H9 (cell line): ENCODE results near the gene ARPC2. TPM values are rescaled to one million over a fixed set of nuclear protein-coding genes. Genes with fewer than 3 reads are reported as not detected.

Experiments
- DNase-seq: peaks from one replicate; pipeline ENCODE4 v3.0.0-alpha.2; 2017
- H2AFZ ChIP-seq: one replicate; pipeline ENCODE4 v1.6.1; 2013; ENCODE audit warnings: mild to moderate bottlenecking, low read length, control low read depth, moderate library complexity
- H2AK5ac ChIP-seq: 2 replicates; pipeline ENCODE4 v1.6.1; 2013; ENCODE audit warnings: low read length, control low read depth, mixed read lengths; ENCODE audit not compliant: insufficient read length
- H2BK120ac ChIP-seq: one replicate; pipeline ENCODE4 v1.6.1; 2013; ENCODE audit warnings: low read depth, mild to moderate bottlenecking, low read length, control low read depth, inconsistent platforms; ENCODE audit not compliant: poor library complexity, severe bottlenecking
- H2BK12ac ChIP-seq: 2 replicates; pipeline ENCODE4 v1.6.1; 2013; ENCODE audit warnings: low read length, control low read depth, mixed read lengths, low read depth; ENCODE audit not compliant: insufficient read length
- H2BK15ac ChIP-seq: 2 replicates; pipeline ENCODE4 v1.6.1; 2013; ENCODE audit warnings: low read depth, low read length, control low read depth
- H2BK20ac ChIP-seq: one replicate; pipeline ENCODE4 v1.6.1; 2013; ENCODE audit warnings: low read depth, mild to moderate bottlenecking, low read length, control low read depth, inconsistent platforms; ENCODE audit not compliant: poor library complexity, severe bottlenecking
- H2BK5ac ChIP-seq: 2 replicates; pipeline ENCODE4 v1.6.1; 2013; ENCODE audit warnings: low read length, control low read depth, mixed read lengths; ENCODE audit not compliant: insufficient read length
- H3K14ac ChIP-seq: 2 replicates; pipeline ENCODE4 v1.6.1; 2013; ENCODE audit warnings: low read length, control low read depth; ENCODE audit not compliant: insufficient read depth
- H3K18ac ChIP-seq: 2 replicates; pipeline ENCODE4 v1.6.1; 2013; ENCODE audit warnings: low read depth, mild to moderate bottlenecking, mixed read lengths, low read length, control low read depth; ENCODE audit not compliant: insufficient read length
- H3K23ac ChIP-seq: 2 replicates; pipeline ENCODE4 v1.6.1; 2013; ENCODE audit warnings: low read length, control low read depth, mixed read lengths, low read depth; ENCODE audit not compliant: insufficient read length
- H3K23me2 ChIP-seq: 2 replicates; pipeline ENCODE4 v1.6.1; 2013; ENCODE audit warnings: low read depth, mild to moderate bottlenecking, mixed read lengths, low read length, control low read depth; ENCODE audit not compliant: insufficient read length, poor library complexity, severe bottlenecking
- H3K27ac ChIP-seq: 2 replicates; pipeline ENCODE4 v1.5.1; 2013; ENCODE audit warnings: low read length, control low read depth, mixed read lengths, low read depth; ENCODE audit not compliant: insufficient read length
- H3K27me3 ChIP-seq: 2 replicates; pipeline ENCODE4 v1.6.1; 2013; ENCODE audit warnings: low read length, control low read depth, inconsistent platforms; ENCODE audit not compliant: insufficient read depth
- H3K4ac ChIP-seq: 2 replicates; pipeline ENCODE4 v1.6.1; 2013; ENCODE audit warnings: low read depth, mild to moderate bottlenecking, control low read depth, inconsistent platforms, low read length, moderate library complexity
- H3K4me1 ChIP-seq: 2 replicates; pipeline ENCODE4 v1.6.1; 2013; ENCODE audit warnings: low read length, control low read depth, inconsistent platforms; ENCODE audit not compliant: insufficient read depth
- H3K4me2 ChIP-seq: 2 replicates; pipeline ENCODE4 v1.6.1; 2013; ENCODE audit warnings: low read length, control low read depth, mixed read lengths; ENCODE audit not compliant: insufficient read length, insufficient read depth
- H3K56ac ChIP-seq: 2 replicates; pipeline ENCODE4 v1.6.1; 2013; ENCODE audit warnings: low read depth, mild to moderate bottlenecking, mixed read lengths, low read length, control low read depth; ENCODE audit not compliant: insufficient read length
- H3K79me1 ChIP-seq: 2 replicates; pipeline ENCODE4 v1.6.1; 2013; ENCODE audit warnings: low read depth, mild to moderate bottlenecking, moderate library complexity, low read length, control low read depth, inconsistent platforms; ENCODE audit not compliant: insufficient read depth, poor library complexity, severe bottlenecking
- H3K79me2 ChIP-seq: 2 replicates; pipeline ENCODE4 v1.6.1; 2013; ENCODE audit warnings: low read length, control low read depth, inconsistent platforms; ENCODE audit not compliant: insufficient read depth
- H3K9ac ChIP-seq: 2 replicates; pipeline ENCODE4 v1.6.1; 2013; ENCODE audit warnings: low read length, control low read depth, mixed read lengths; ENCODE audit not compliant: insufficient read length; ENCODE audit errors: extremely low read depth
- H3K9me3 ChIP-seq: one replicate; pipeline ENCODE4 v1.6.1; 2013; ENCODE audit warnings: low read depth, low read length, inconsistent platforms; ENCODE audit not compliant: control insufficient read depth
- H3T11ph ChIP-seq: one replicate; pipeline ENCODE4 v1.6.1; 2013; ENCODE audit warnings: mild to moderate bottlenecking, low read length, control low read depth, inconsistent platforms
- H4K20me1 ChIP-seq: one replicate; pipeline ENCODE4 v1.6.1; 2013; ENCODE audit not compliant: control insufficient read depth, insufficient read length, insufficient read depth
- H4K5ac ChIP-seq: 2 replicates; pipeline ENCODE4 v1.6.1; 2013; ENCODE audit warnings: low read depth, mild to moderate bottlenecking, mixed read lengths, low read length, control low read depth; ENCODE audit not compliant: insufficient read length
- H4K8ac ChIP-seq: replicated peaks from 2 replicates; pipeline ENCODE4 v1.6.1; 2013; ENCODE audit warnings: low read length, control low read depth, mixed read lengths, low read depth; ENCODE audit not compliant: insufficient read length
- H4K91ac ChIP-seq: 2 replicates; pipeline ENCODE4 v1.6.1; 2013; ENCODE audit warnings: low read depth, mild to moderate bottlenecking, moderate library complexity, mixed read lengths, low read length, control low read depth; ENCODE audit not compliant: insufficient read length
- H3K27ac Mint-ChIP-seq, 3 experiments: 2 replicates in 2 of 3; 3 replicates in 1 of 3; pipeline ENCODE4 v1.8.0; 2020 to 2021; ENCODE audit warnings: mixed read lengths in 3 of 3, mild to moderate bottlenecking in 1 of 3, moderate library complexity in 1 of 3
- H3K27me3 Mint-ChIP-seq: 2 replicates; pipeline ENCODE4 v1.8.0; 2021; ENCODE audit warnings: low read depth, mild to moderate bottlenecking, moderate library complexity, mixed read lengths
- H3K36me3 Mint-ChIP-seq, 3 experiments: 2 replicates in 2 of 3; 3 replicates in 1 of 3; pipeline ENCODE4 v1.8.0; 2020 to 2021; ENCODE audit warnings: low read depth in 3 of 3, mixed read lengths in 3 of 3; ENCODE audit not compliant: insufficient read depth in 1 of 3
- H3K4me1 Mint-ChIP-seq, 2 experiments: 2 replicates each; pipeline ENCODE4 v1.8.0; 2020; ENCODE audit warnings: mixed read lengths in 2 of 2
- H3K4me3 Mint-ChIP-seq, 2 experiments: 2 replicates in 1 of 2; 3 replicates in 1 of 2; pipeline ENCODE4 v1.8.0; 2020 to 2021; ENCODE audit warnings: mild to moderate bottlenecking in 2 of 2, mixed read lengths in 2 of 2, moderate library complexity in 1 of 2
- H3K9me3 Mint-ChIP-seq, 2 experiments: 2 replicates in 1 of 2; 3 replicates in 1 of 2; pipeline ENCODE4 v1.8.0; 2020; ENCODE audit warnings: mild to moderate bottlenecking in 2 of 2, mixed read lengths in 2 of 2, moderate library complexity in 1 of 2
- WGBS: extraction: QIAGEN DNeasy Blood & Tissue Kit; methylation state at CpG from one replicate; pipeline ENCODE4 v1.1.7; 2013; ENCODE audit warnings: missing lambda C conversion rate, low lambda C conversion rate, mixed read lengths; ENCODE audit not compliant: insufficient read length; ENCODE audit errors: extremely low coverage; 5-methylcytosine and 5-hydroxymethylcytosine counted together
- total RNA-seq: library from RNA; stranded (reverse); gene quantifications from 2 replicates; pipeline ENCODE4 v1.2.1, GENCODE V29; 2021
- TF ChIP-seq, protein P1 (sequence below): fragments of 200-600 bp; sonication (generic); conservative IDR thresholded peaks from 3 replicates; pipeline ENCODE4 v1.8.0; 2021; ENCODE audit warnings: antibody characterized with exemption, mild to moderate bottlenecking

ARPC2 gene
- total RNA-seq, 1 experiment from 2014 or later = 197 TPM

- DNase-seq = no peak
- Histone ChIP-seq H3K4me2 (no peak overlapping the region), H3K4ac (no peak overlapping the region), H3K4me1 (peaks cover 5% of the 10 kb centered on the region; the same call in 1 of the 2 replicates), H4K8ac (no peak overlapping the region), H3K18ac (no peak overlapping the region), H3K27ac (no peak overlapping the region), H4K20me1 (no peaks in the 10 kb centered on the region), H3K56ac (no peak overlapping the region), H2BK15ac (no peak overlapping the region), H4K5ac (no peak overlapping the region), H3T11ph (no peak overlapping the region), H3K79me2 (no peaks in the 10 kb centered on the region), H2AK5ac (no peak overlapping the region), H3K79me1 (no peaks in the 10 kb centered on the region), H2BK5ac (no peak overlapping the region), H3K9ac (no peak overlapping the region), H2AFZ (no peak overlapping the region), H3K27me3 (no peaks in the 10 kb centered on the region), H3K23ac (no peak overlapping the region), H2BK120ac (no peak overlapping the region), H4K91ac (no peak overlapping the region), H2BK20ac (no peak overlapping the region), H2BK12ac (no peak overlapping the region), H3K23me2 (peaks cover 7% of the 10 kb centered on the region), H3K9me3 (no peaks in the 10 kb centered on the region), H3K14ac (no peak overlapping the region)
- peaks cover 1% of the 10 kb centered on the region for H3K27me3 Mint-ChIP-seq
- WGBS = no CpG with 5 or more reads among the region's 12 CpGs
- H3K36me3 Mint-ChIP-seq = no peaks in the 10 kb centered on the region
- peak overlapping the region; percentile 36 to 61; a peak in 4 of 5 replicates for H3K4me3 Mint-ChIP-seq
- no peak overlapping the region for H3K27ac Mint-ChIP-seq
- TF ChIP-seq, protein P1, sequence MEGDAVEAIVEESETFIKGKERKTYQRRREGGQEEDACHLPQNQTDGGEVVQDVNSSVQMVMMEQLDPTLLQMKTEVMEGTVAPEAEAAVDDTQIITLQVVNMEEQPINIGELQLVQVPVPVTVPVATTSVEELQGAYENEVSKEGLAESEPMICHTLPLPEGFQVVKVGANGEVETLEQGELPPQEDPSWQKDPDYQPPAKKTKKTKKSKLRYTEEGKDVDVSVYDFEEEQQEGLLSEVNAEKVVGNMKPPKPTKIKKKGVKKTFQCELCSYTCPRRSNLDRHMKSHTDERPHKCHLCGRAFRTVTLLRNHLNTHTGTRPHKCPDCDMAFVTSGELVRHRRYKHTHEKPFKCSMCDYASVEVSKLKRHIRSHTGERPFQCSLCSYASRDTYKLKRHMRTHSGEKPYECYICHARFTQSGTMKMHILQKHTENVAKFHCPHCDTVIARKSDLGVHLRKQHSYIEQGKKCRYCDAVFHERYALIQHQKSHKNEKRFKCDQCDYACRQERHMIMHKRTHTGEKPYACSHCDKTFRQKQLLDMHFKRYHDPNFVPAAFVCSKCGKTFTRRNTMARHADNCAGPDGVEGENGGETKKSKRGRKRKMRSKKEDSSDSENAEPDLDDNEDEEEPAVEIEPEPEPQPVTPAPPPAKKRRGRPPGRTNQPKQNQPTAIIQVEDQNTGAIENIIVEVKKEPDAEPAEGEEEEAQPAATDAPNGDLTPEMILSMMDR = no peak
- H3K9me3 Mint-ChIP-seq = no peaks in the 10 kb centered on the region
- peaks cover 58 to 60% of the 10 kb centered on the region in 2 experiments for H3K4me1 Mint-ChIP-seq
Observed at GRCh38 chr2:218290316-218291261, 73.6 kb downstream of the ARPC2 start.
